Neuronal stem cell (in vitro differentiated cells): ENCODE data around the gene CCDC171.

Source experiments
- DNase-seq: peaks from one replicate; pipeline ENCODE4 v3.0.0-alpha.2; 2013; ENCODE audit warnings: low spot score
- H2AFZ ChIP-seq: one replicate; pipeline ENCODE4 v1.6.1; 2013; ENCODE audit warnings: mild to moderate bottlenecking, low read length, inconsistent platforms
- H2AK5ac ChIP-seq: 2 replicates; pipeline ENCODE4 v1.6.1; 2013; ENCODE audit warnings: low read depth, mild to moderate bottlenecking, inconsistent platforms, low read length, moderate library complexity, mixed read lengths
- H2BK120ac ChIP-seq: 2 replicates; pipeline ENCODE4 v1.6.1; 2013; ENCODE audit warnings: low read depth, mild to moderate bottlenecking, inconsistent platforms, low read length, moderate library complexity, mixed read lengths
- H2BK12ac ChIP-seq: one replicate; pipeline ENCODE4 v1.6.1; 2013; ENCODE audit warnings: low read length, inconsistent platforms
- H2BK15ac ChIP-seq: 2 replicates; pipeline ENCODE4 v1.6.1; 2013; ENCODE audit warnings: mild to moderate bottlenecking, low read length, inconsistent platforms, mixed read lengths
- H2BK5ac ChIP-seq: one replicate; pipeline ENCODE4 v1.6.1; 2013; ENCODE audit warnings: inconsistent platforms, mild to moderate bottlenecking, low read length, moderate library complexity
- H3K14ac ChIP-seq: one replicate; pipeline ENCODE4 v1.6.1; 2013; ENCODE audit warnings: low read length, inconsistent platforms
- H3K18ac ChIP-seq: 2 replicates; pipeline ENCODE4 v1.6.1; 2013; ENCODE audit warnings: low read length, inconsistent platforms
- H3K23ac ChIP-seq: 2 replicates; pipeline ENCODE4 v1.6.1; 2013; ENCODE audit warnings: low read depth, mild to moderate bottlenecking, mixed read lengths, low read length, inconsistent platforms; ENCODE audit not compliant: poor library complexity
- H3K27ac ChIP-seq: replicated peaks from 3 replicates; pipeline ENCODE4 v1.5.1; 2013; ENCODE audit warnings: low read length, inconsistent platforms
- H3K27me3 ChIP-seq, 3 experiments: 2 replicates each; pipeline ENCODE4 v1.6.1; 2013; ENCODE audit warnings: low read length in 3 of 3, mild to moderate bottlenecking in 2 of 3, inconsistent platforms in 1 of 3, low read depth in 1 of 3, mixed read lengths in 1 of 3, moderate library complexity in 1 of 3; ENCODE audit not compliant: control insufficient read depth in 3 of 3, insufficient read depth in 3 of 3
- H3K36me3 ChIP-seq, 2 donors: replicated peaks in 1 of 2; 2 replicates each; pipeline ENCODE4 v1.6.1; 2013; ENCODE audit warnings: low read length in 2 of 2; ENCODE audit not compliant: control insufficient read depth in 2 of 2, insufficient read depth in 2 of 2
- H3K4ac ChIP-seq: 2 replicates; pipeline ENCODE4 v1.6.1; 2013; ENCODE audit warnings: inconsistent platforms, mild to moderate bottlenecking, low read length, moderate library complexity
- H3K4me1 ChIP-seq, 2 donors: 1 replicate in 1 of 2; 2 replicates in 1 of 2; pipeline ENCODE4 v1.6.1; 2013; ENCODE audit warnings: low read length in 2 of 2, low read depth in 1 of 2; ENCODE audit not compliant: control insufficient read depth in 2 of 2, insufficient read depth in 1 of 2
- H3K4me2 ChIP-seq: one replicate; pipeline ENCODE4 v1.6.1; 2013; ENCODE audit warnings: mild to moderate bottlenecking, low read length, inconsistent platforms; ENCODE audit not compliant: insufficient read depth, poor library complexity, severe bottlenecking
- H3K4me3 ChIP-seq, 2 donors: 2 replicates each; pipeline ENCODE4 v1.5.1; 2013; ENCODE audit warnings: low read length in 2 of 2, mild to moderate bottlenecking in 2 of 2, inconsistent platforms in 1 of 2, moderate library complexity in 1 of 2
- H3K79me1 ChIP-seq: one replicate; pipeline ENCODE4 v1.6.1; 2013; ENCODE audit warnings: low read depth, mild to moderate bottlenecking, inconsistent platforms, low read length, moderate library complexity
- H3K9ac ChIP-seq: one replicate; pipeline ENCODE4 v1.6.1; 2013; ENCODE audit warnings: mild to moderate bottlenecking, low read depth, low read length, inconsistent platforms; ENCODE audit not compliant: poor library complexity
- H3K9me3 ChIP-seq, 2 donors: replicated peaks in 1 of 2; 2 replicates each; pipeline versions ENCODE3 to v1.6.1; 2013; ENCODE audit warnings: low read length in 2 of 2, mild to moderate bottlenecking in 2 of 2, inconsistent platforms in 1 of 2, low read depth in 1 of 2, mixed read lengths in 1 of 2, moderate library complexity in 1 of 2; ENCODE audit not compliant: control insufficient read depth in 2 of 2, insufficient read depth in 1 of 2
- H4K8ac ChIP-seq: one replicate; pipeline ENCODE4 v1.6.1; 2013; ENCODE audit warnings: low read depth, mild to moderate bottlenecking, inconsistent platforms, low read length, moderate library complexity
- H4K91ac ChIP-seq: one replicate; pipeline ENCODE4 v1.6.1; 2013; ENCODE audit warnings: low read length, low read depth, mild to moderate bottlenecking, inconsistent platforms; ENCODE audit not compliant: poor library complexity
- WGBS, 2 donors: extraction: QIAGEN DNeasy Blood & Tissue Kit; methylation state at CpG; one replicate each; pipeline ENCODE4 v1.1.7; 2013; ENCODE audit warnings: missing lambda C conversion rate in 2 of 2, mixed read lengths in 1 of 2; ENCODE audit not compliant: insufficient read length in 2 of 2, insufficient replicate concordance in 1 of 2; ENCODE audit errors: extremely low coverage in 2 of 2; 5-methylcytosine and 5-hydroxymethylcytosine counted together

Gene CCDC171

GRCh38 chr9:15743512-15743911, 190.7 kb downstream of the CCDC171 start:
- H3K4ac ChIP-seq = no peak overlapping the region
- H4K91ac ChIP-seq = no peak overlapping the region
- H2BK5ac ChIP-seq = no peak overlapping the region
- no peak overlapping the region for H3K27ac ChIP-seq
- no peak overlapping the region for H2AFZ ChIP-seq
- WGBS, 2 donors = no CpG with 5 or more reads among the region's 1 CpG
- no peak overlapping the region for H3K23ac ChIP-seq
- H3K4me3 ChIP-seq = no peak overlapping the region
- H3K4me1 ChIP-seq = no peaks in the 10 kb centered on the region
- no peaks in the 10 kb centered on the region for H3K27me3 ChIP-seq
- no peaks in the 10 kb centered on the region for H3K79me1 ChIP-seq
- no peak overlapping the region for H3K9ac ChIP-seq
- no peak overlapping the region for H3K4me2 ChIP-seq
- no peak overlapping the region for H2BK120ac ChIP-seq
- H2BK15ac ChIP-seq = no peak overlapping the region
- peaks cover 0 to 5% of the 10 kb centered on the region in 2 donors for H3K9me3 ChIP-seq
- H2AK5ac ChIP-seq = no peak overlapping the region
- no peak overlapping the region for H3K18ac ChIP-seq
- H3K36me3 ChIP-seq = no peaks in the 10 kb centered on the region
- H3K14ac ChIP-seq = no peak overlapping the region
- H4K8ac ChIP-seq = no peak overlapping the region
- no peak for DNase-seq
- H2BK12ac ChIP-seq = no peak overlapping the region

- H2BK12ac ChIP-seq = no peak overlapping the region
- no peak overlapping the region for H4K8ac ChIP-seq
- no peak overlapping the region for H4K91ac ChIP-seq
- H3K4me3 ChIP-seq = no peak overlapping the region
- peaks cover 0 to 5% of the 10 kb centered on the region in 2 donors for H3K9me3 ChIP-seq
- whole genome bisulfite sequencing, 2 donors = no CpG with 5 or more reads among the region's 3 CpGs
- no peaks in the 10 kb centered on the region for H3K79me1 ChIP-seq
- H3K23ac ChIP-seq = no peak overlapping the region
- no peak overlapping the region for H3K18ac ChIP-seq
- H3K4me2 ChIP-seq = no peak overlapping the region
- H3K4ac ChIP-seq = no peak overlapping the region
- no peaks in the 10 kb centered on the region for H3K4me1 ChIP-seq
- no peak overlapping the region for H3K9ac ChIP-seq
- H2BK5ac ChIP-seq = no peak overlapping the region
- no peak overlapping the region for H3K14ac ChIP-seq
- no peaks in the 10 kb centered on the region for H3K27me3 ChIP-seq
- H2BK15ac ChIP-seq = no peak overlapping the region
- no peak overlapping the region for H2AK5ac ChIP-seq
- H2BK120ac ChIP-seq = no peak overlapping the region
- H2AFZ ChIP-seq = no peak overlapping the region
- no peaks in the 10 kb centered on the region for H3K36me3 ChIP-seq
- no peak overlapping the region for H3K27ac ChIP-seq
- no peak for DNase-seq
These were observed 191.4 kb downstream of the CCDC171 start for GRCh38 chr9:15744196-15744595.

GRCh38 chr9:15746905-15747304, 194.1 kb downstream of the CCDC171 start:
- Histone ChIP-seq H3K14ac (no peak overlapping the region), H2BK120ac (no peak overlapping the region), H3K79me1 (no peaks in the 10 kb centered on the region), H3K36me3 (no peaks in the 10 kb centered on the region), H2AFZ (no peak overlapping the region), H3K18ac (no peak overlapping the region), H3K4me2 (no peak overlapping the region), H3K4ac (no peak overlapping the region), H4K8ac (no peak overlapping the region), H2BK5ac (no peak overlapping the region), H3K9me3 (peaks cover 0 to 5% of the 10 kb centered on the region in 2 donors), H3K9ac (no peak overlapping the region), H3K27ac (no peak overlapping the region), H3K4me3 (no peak overlapping the region), H3K27me3 (no peaks in the 10 kb centered on the region), H3K4me1 (no peaks in the 10 kb centered on the region), H2BK15ac (no peak overlapping the region), H2AK5ac (no peak overlapping the region), H4K91ac (no peak overlapping the region), H3K23ac (no peak overlapping the region), H2BK12ac (no peak overlapping the region)
- no peak for DNase-seq
- no CpG with 5 or more reads among the region's 7 CpGs for WGBS, 2 donors

GRCh38 chr9:15755660-15756059, 202.8 kb downstream of the CCDC171 start:
- no peaks in the 10 kb centered on the region for H3K4me1 ChIP-seq
- H3K79me1 ChIP-seq = no peaks in the 10 kb centered on the region
- no peak overlapping the region for H3K4me2 ChIP-seq
- no peak overlapping the region for H3K4ac ChIP-seq
- no peak overlapping the region for H2BK120ac ChIP-seq
- no peaks in the 10 kb centered on the region for H3K36me3 ChIP-seq
- no peak overlapping the region for H2BK12ac ChIP-seq
- no peaks in the 10 kb centered on the region for H3K9me3 ChIP-seq
- no peak overlapping the region for H4K8ac ChIP-seq
- H2AK5ac ChIP-seq = no peak overlapping the region
- H3K9ac ChIP-seq = no peak overlapping the region
- H2AFZ ChIP-seq = no peak overlapping the region
- no peak for DNase-seq
- H3K23ac ChIP-seq = no peak overlapping the region
- H4K91ac ChIP-seq = no peak overlapping the region
- no peak overlapping the region for H3K4me3 ChIP-seq
- no peak overlapping the region for H3K14ac ChIP-seq
- no peak overlapping the region for H2BK15ac ChIP-seq
- H2BK5ac ChIP-seq = no peak overlapping the region
- no peaks in the 10 kb centered on the region for H3K27me3 ChIP-seq
- H3K18ac ChIP-seq = no peak overlapping the region
- no peak overlapping the region for H3K27ac ChIP-seq
